ENCODE results near the gene MBOAT1.

MBOAT1 gene

GRCh38 chr6:20070047-20070446 lies 142.2 kb downstream of the MBOAT1 start:
- no peak overlapping the region for H2AFZ ChIP-seq (ENCODE audit: low read length)
- H3K79me2 ChIP-seq (ENCODE audit: insufficient read depth, low read length) = no peaks in the 10 kb centered on the region
- H3K9ac ChIP-seq (ENCODE audit: low read depth, low read length, poor library complexity, severe bottlenecking) = no peak overlapping the region
- H3K4me2 ChIP-seq (ENCODE audit: low read depth, low read length, poor library complexity, severe bottlenecking) = no peak overlapping the region
- H3K9me3 ChIP-seq (ENCODE audit: insufficient read depth, low read depth, low read length) = no peaks in the 10 kb centered on the region
- H3K9me2 ChIP-seq (replicated peaks; ENCODE audit: low read depth, low read length) = no peaks in the 10 kb centered on the region
- no peaks in the 10 kb centered on the region for H4K20me1 ChIP-seq (ENCODE audit: insufficient read depth, low read length, poor library complexity, severe bottlenecking)
- no peaks in the 10 kb centered on the region for H3K27me3 ChIP-seq (ENCODE audit: insufficient read depth, low read length, poor library complexity, severe bottlenecking)
- H3K36me3 ChIP-seq (ENCODE audit: insufficient read depth, low read length) = no peaks in the 10 kb centered on the region
- TF ChIP-seq EZH2phosphoT487 (IDR thresholded peaks at IDR 0.05; ENCODE audit: borderline replicate concordance) (no peak), CTCF (conservative IDR thresholded peaks at IDR 0.05; ENCODE audit: low read length) (no peak)
- no peaks in the 10 kb centered on the region for H3F3A ChIP-seq (ENCODE audit: low read depth)
- H3K4me3 ChIP-seq (ENCODE audit: low read length, poor library complexity, severe bottlenecking) = no peak overlapping the region
- H3K4me1 ChIP-seq (ENCODE audit: insufficient read depth, low read length, poor library complexity, severe bottlenecking) = no peaks in the 10 kb centered on the region

- H3K9me3 ChIP-seq (ENCODE audit: insufficient read depth, low read depth, low read length) = no peaks in the 10 kb centered on the region
- TF ChIP-seq EZH2phosphoT487 (IDR thresholded peaks at IDR 0.05; ENCODE audit: borderline replicate concordance) (no peak), CTCF (conservative IDR thresholded peaks at IDR 0.05; ENCODE audit: low read length) (no peak)
- no peaks in the 10 kb centered on the region for H3K27me3 ChIP-seq (ENCODE audit: insufficient read depth, low read length, poor library complexity, severe bottlenecking)
- no peaks in the 10 kb centered on the region for H3K4me1 ChIP-seq (ENCODE audit: insufficient read depth, low read length, poor library complexity, severe bottlenecking)
- H3F3A ChIP-seq (ENCODE audit: low read depth) = no peaks in the 10 kb centered on the region
- H2AFZ ChIP-seq (ENCODE audit: low read length) = no peak overlapping the region
- H3K4me2 ChIP-seq (ENCODE audit: low read depth, low read length, poor library complexity, severe bottlenecking) = no peak overlapping the region
- no peaks in the 10 kb centered on the region for H4K20me1 ChIP-seq (ENCODE audit: insufficient read depth, low read length, poor library complexity, severe bottlenecking)
- H3K36me3 ChIP-seq (ENCODE audit: insufficient read depth, low read length) = no peaks in the 10 kb centered on the region
- H3K4me3 ChIP-seq (ENCODE audit: low read length, poor library complexity, severe bottlenecking) = no peak overlapping the region
- no peak overlapping the region for H3K9ac ChIP-seq (ENCODE audit: low read depth, low read length, poor library complexity, severe bottlenecking)
- H3K79me2 ChIP-seq (ENCODE audit: insufficient read depth, low read length) = no peaks in the 10 kb centered on the region
- H3K9me2 ChIP-seq (replicated peaks; ENCODE audit: low read depth, low read length) = no peaks in the 10 kb centered on the region
Observed at GRCh38 chr6:20069021-20069522, 143.2 kb downstream of the MBOAT1 start.

DNA sequence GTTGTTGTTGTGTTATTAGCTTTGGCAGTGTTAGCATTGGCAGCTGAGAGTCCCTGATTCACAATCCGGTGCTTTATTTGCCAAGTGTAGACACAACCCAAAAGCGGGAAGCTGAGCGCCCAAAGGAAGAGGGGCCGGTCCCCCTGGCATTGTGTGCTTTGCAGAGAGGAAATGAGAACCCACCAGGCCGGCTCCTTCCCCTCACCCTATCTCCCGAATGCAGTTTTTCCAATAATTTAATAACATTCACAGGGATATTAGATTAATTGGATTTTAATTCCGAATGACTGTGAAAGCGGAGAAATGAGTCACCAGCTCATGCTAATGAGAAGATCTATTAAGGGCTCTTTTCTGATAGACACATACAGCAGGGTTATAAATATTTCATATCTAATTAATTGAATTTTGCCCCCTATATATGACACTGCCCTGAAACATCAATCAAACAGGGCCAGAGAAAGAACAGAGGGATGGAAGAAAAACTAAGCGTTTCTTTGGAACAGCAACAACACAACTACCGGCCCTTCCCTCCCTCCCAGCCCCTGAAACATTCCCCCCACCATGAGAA lies 143.8 kb downstream of the MBOAT1 start:
- no peak for TF ChIP-seq CTCF (conservative IDR thresholded peaks at IDR 0.05; ENCODE audit: low read length)
- no peak for TF ChIP-seq EZH2phosphoT487 (IDR thresholded peaks at IDR 0.05; ENCODE audit: borderline replicate concordance)
- Histone ChIP-seq H3K27me3 (ENCODE audit: insufficient read depth, low read length, poor library complexity, severe bottlenecking) (no peaks in the 10 kb centered on the region), H3K4me1 (ENCODE audit: insufficient read depth, low read length, poor library complexity, severe bottlenecking) (no peaks in the 10 kb centered on the region), H3K4me2 (ENCODE audit: low read depth, low read length, poor library complexity, severe bottlenecking) (no peak overlapping the region), H2AFZ (ENCODE audit: low read length) (no peak overlapping the region), H3K9me3 (ENCODE audit: insufficient read depth, low read depth, low read length) (no peaks in the 10 kb centered on the region), H3K36me3 (ENCODE audit: insufficient read depth, low read length) (no peaks in the 10 kb centered on the region), H3K9me2 (replicated peaks; ENCODE audit: low read depth, low read length) (no peaks in the 10 kb centered on the region), H4K20me1 (ENCODE audit: insufficient read depth, low read length, poor library complexity, severe bottlenecking) (no peaks in the 10 kb centered on the region), H3K4me3 (ENCODE audit: low read length, poor library complexity, severe bottlenecking) (no peak overlapping the region), H3F3A (ENCODE audit: low read depth) (no peaks in the 10 kb centered on the region), H3K79me2 (ENCODE audit: insufficient read depth, low read length) (no peaks in the 10 kb centered on the region), H3K9ac (ENCODE audit: low read depth, low read length, poor library complexity, severe bottlenecking) (no peak overlapping the region)

Data from Loucy (cell line).